SHP77 (cell line): Measurements from ENCODE around the gene PADI4.

Source experiments
- DNase-seq, 2 experiments: peaks; one replicate each; lab custom pipeline; 2025; lab: John Stamatoyannopoulos, UW

Gene PADI4

GRCh38 chr1:17350928-17351446 is 43.0 kb downstream of the PADI4 start:
- DNase-seq, result no peak

GRCh38 chr1:17351598-17352324 is 43.8 kb downstream of the PADI4 start:
- no peak for DNase-seq

GRCh38 chr1:17352419-17352909 is 44.5 kb downstream of the PADI4 start:
- DNase-seq, result no peak

GRCh38 chr1:17355898-17356297 is 47.9 kb downstream of the PADI4 start:
- DNase-seq, result peak in 1 of 2 experiments; percentile 23

GRCh38 chr1:17356387-17357026 is 48.5 kb downstream of the PADI4 start:
- DNase-seq, result no peak

GRCh38 chr1:17358557-17358956 is 50.6 kb downstream of the PADI4 start:
- no peak for DNase-seq

GRCh38 chr1:17359031-17359430 is 51.0 kb downstream of the PADI4 start:
- no peak for DNase-seq

GRCh38 chr1:17359808-17360207 is 51.8 kb downstream of the PADI4 start:
- no peak for DNase-seq

GRCh38 chr1:17360272-17360956 is 52.4 kb downstream of the PADI4 start:
- DNase-seq, result no peak

GRCh38 chr1:17361687-17362086 is 53.7 kb downstream of the PADI4 start:
- DNase-seq, result no peak

- DNase-seq, result no peak
These were observed 55.4 kb downstream of the PADI4 start for GRCh38 chr1:17363351-17363750.

- no peak for DNase-seq
These were observed 55.8 kb downstream of the PADI4 start for GRCh38 chr1:17363771-17364170.

- DNase-seq, result no peak
These were observed 57.3 kb downstream of the PADI4 start for GRCh38 chr1:17365293-17365692.

GRCh38 chr1:17369466-17369865 is 61.5 kb downstream of the PADI4 start:
- no peak for DNase-seq

- DNase-seq, result no peak
These were observed 62.6 kb downstream of the PADI4 start for GRCh38 chr1:17370618-17371017.

- no peak for DNase-seq
These were observed 63.9 kb downstream of the PADI4 start, which contains the start of gene PADI6 for GRCh38 chr1:17371896-17372295. Gene PADI6, plus strand, starts transcription at chr1:17372196. Its CDS starts 50 bp downstream, at chr1:17372246.

GRCh38 chr1:17372955-17373354 is 65.0 kb downstream of the PADI4 start:
- no peak for DNase-seq

- DNase-seq, result no peak
These were observed 67.7 kb downstream of the PADI4 start for GRCh38 chr1:17375651-17376050.

GRCh38 chr1:17377325-17377953 is 69.4 kb downstream of the PADI4 start:
- DNase-seq, result no peak

- DNase-seq, result no peak
These were observed 73.2 kb downstream of the PADI4 start for GRCh38 chr1:17381161-17381560.

- no peak for DNase-seq
These were observed 84.3 kb downstream of the PADI4 start for GRCh38 chr1:17392199-17392740.

GRCh38 chr1:17393230-17393629 is 85.2 kb downstream of the PADI4 start:
- no peak for DNase-seq
